ENCODE data around the gene TRAPPC11.

TRAPPC11 gene

DNA sequence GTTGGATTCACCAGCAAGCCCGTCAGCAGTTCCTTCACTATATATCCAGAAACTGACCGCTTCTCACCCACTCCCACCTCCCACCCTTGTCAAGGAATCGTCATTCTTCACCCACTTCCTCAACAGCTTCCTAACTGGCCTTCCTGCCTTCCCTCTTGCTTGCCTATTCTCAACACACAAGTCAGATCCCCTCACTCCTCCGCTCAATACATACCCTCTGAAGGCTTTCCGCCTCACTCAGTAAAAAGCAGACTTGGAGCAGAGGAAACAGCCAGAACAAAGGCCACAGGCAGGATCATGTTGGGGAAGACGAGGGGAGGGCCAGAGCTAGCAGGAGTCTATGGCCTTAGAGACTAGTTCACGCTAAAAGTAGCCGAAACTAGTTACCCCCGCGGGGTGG is 23.8 kb upstream of the TRAPPC11 start:
- Histone ChIP-seq H3K9ac (ENCODE audit: low read length) (no peak overlapping the region), H2AFZ (ENCODE audit: low read depth, low read length, severe bottlenecking) (no peak overlapping the region), H3K4me2 (ENCODE audit: low read depth, low read length, poor library complexity, severe bottlenecking) (no peak overlapping the region), H3K27ac (ENCODE audit: low read depth, low read length) (no peak overlapping the region), H3K4me3 (ENCODE audit: insufficient read depth, low read length, poor library complexity, severe bottlenecking) (no peak overlapping the region), H3K79me2 (ENCODE audit: insufficient read depth, low read length) (no peaks in the 10 kb centered on the region), H3K27me3 (ENCODE audit: low read length) (no peaks in the 10 kb centered on the region), H4K20me1 (ENCODE audit: low read depth, low read length) (no peaks in the 10 kb centered on the region), H3K9me3 (ENCODE audit: insufficient read depth, low read length) (no peaks in the 10 kb centered on the region), H3K36me3 (ENCODE audit: low read length) (no peaks in the 10 kb centered on the region), H3F3A (ENCODE audit: insufficient read depth) (no peaks in the 10 kb centered on the region), H3K9me2 (replicated peaks; ENCODE audit: insufficient read depth, low read length) (no peaks in the 10 kb centered on the region)
- TF ChIP-seq EZH2phosphoT487 (conservative IDR thresholded peaks at IDR 0.05; ENCODE audit: low read length): no peak
- TF ChIP-seq, protein P1, sequence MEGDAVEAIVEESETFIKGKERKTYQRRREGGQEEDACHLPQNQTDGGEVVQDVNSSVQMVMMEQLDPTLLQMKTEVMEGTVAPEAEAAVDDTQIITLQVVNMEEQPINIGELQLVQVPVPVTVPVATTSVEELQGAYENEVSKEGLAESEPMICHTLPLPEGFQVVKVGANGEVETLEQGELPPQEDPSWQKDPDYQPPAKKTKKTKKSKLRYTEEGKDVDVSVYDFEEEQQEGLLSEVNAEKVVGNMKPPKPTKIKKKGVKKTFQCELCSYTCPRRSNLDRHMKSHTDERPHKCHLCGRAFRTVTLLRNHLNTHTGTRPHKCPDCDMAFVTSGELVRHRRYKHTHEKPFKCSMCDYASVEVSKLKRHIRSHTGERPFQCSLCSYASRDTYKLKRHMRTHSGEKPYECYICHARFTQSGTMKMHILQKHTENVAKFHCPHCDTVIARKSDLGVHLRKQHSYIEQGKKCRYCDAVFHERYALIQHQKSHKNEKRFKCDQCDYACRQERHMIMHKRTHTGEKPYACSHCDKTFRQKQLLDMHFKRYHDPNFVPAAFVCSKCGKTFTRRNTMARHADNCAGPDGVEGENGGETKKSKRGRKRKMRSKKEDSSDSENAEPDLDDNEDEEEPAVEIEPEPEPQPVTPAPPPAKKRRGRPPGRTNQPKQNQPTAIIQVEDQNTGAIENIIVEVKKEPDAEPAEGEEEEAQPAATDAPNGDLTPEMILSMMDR (IDR thresholded peaks at IDR 0.05; ENCODE audit: insufficient read depth, low read length, poor library complexity, severe bottlenecking): no peak

DNA sequence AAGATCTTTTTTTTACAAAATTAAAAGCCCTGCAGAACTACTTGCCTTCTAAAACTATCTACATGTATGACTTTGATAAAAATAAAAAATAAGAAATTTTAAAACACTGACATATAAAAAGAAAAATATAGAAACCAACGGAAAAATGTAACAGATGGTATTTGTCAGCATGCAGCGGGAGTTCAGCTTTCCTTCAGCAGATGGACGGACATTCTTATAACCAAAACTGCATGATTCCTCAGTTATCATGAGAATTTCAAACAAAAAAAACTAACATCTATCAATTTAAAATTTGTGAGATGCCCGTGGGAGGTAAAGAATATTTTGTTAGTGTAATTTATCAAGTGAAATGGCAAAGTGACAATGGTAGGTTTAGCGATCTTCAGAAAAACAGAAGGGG is 23.4 kb upstream of the TRAPPC11 start:
- H3K27ac ChIP-seq (ENCODE audit: low read depth, low read length): no peak overlapping the region
- no peaks in the 10 kb centered on the region for H4K20me1 ChIP-seq (ENCODE audit: low read depth, low read length)
- no peak for TF ChIP-seq EZH2phosphoT487 (conservative IDR thresholded peaks at IDR 0.05; ENCODE audit: low read length)
- TF ChIP-seq, protein P1 (IDR thresholded peaks at IDR 0.05; ENCODE audit: insufficient read depth, low read length, poor library complexity, severe bottlenecking): no peak
- H3K79me2 ChIP-seq (ENCODE audit: insufficient read depth, low read length): no peaks in the 10 kb centered on the region
- H3K4me3 ChIP-seq (ENCODE audit: insufficient read depth, low read length, poor library complexity, severe bottlenecking): no peak overlapping the region
- H3K36me3 ChIP-seq (ENCODE audit: low read length): no peaks in the 10 kb centered on the region
- no peak overlapping the region for H3K4me2 ChIP-seq (ENCODE audit: low read depth, low read length, poor library complexity, severe bottlenecking)
- no peak overlapping the region for H2AFZ ChIP-seq (ENCODE audit: low read depth, low read length, severe bottlenecking)
- no peak overlapping the region for H3K9ac ChIP-seq (ENCODE audit: low read length)
- H3K27me3 ChIP-seq (ENCODE audit: low read length): no peaks in the 10 kb centered on the region
- H3F3A ChIP-seq (ENCODE audit: insufficient read depth): no peaks in the 10 kb centered on the region
- no peaks in the 10 kb centered on the region for H3K9me2 ChIP-seq (replicated peaks; ENCODE audit: insufficient read depth, low read length)
- H3K9me3 ChIP-seq (ENCODE audit: insufficient read depth, low read length): no peaks in the 10 kb centered on the region

DNA sequence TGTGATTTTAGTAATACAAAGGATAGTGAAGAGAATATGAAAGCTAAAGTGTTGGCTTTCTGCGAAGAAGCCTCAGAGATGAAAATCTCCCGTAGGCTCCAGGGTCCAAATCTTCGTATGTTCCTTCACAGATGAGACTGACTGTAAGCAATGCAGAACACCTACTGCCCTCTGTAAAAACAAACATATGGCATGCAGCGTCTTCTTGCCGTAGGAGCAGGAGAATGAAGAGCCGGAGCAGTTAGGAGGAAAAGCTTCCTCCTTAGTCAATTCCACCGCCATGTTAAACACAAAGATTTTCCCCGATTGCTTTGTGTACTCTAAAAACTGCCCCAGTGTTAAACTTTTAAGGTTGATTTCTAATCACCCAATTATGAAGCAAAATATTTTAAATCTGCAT is 22.6 kb upstream of the TRAPPC11 start:
- no peaks in the 10 kb centered on the region for H3K27me3 ChIP-seq (ENCODE audit: low read length)
- H2AFZ ChIP-seq (ENCODE audit: low read depth, low read length, severe bottlenecking): no peak overlapping the region
- no peaks in the 10 kb centered on the region for H3K9me3 ChIP-seq (ENCODE audit: insufficient read depth, low read length)
- TF ChIP-seq, protein P1 (IDR thresholded peaks at IDR 0.05; ENCODE audit: insufficient read depth, low read length, poor library complexity, severe bottlenecking): no peak
- TF ChIP-seq EZH2phosphoT487 (conservative IDR thresholded peaks at IDR 0.05; ENCODE audit: low read length): no peak
- H3K4me2 ChIP-seq (ENCODE audit: low read depth, low read length, poor library complexity, severe bottlenecking): no peak overlapping the region
- no peak overlapping the region for H3K4me3 ChIP-seq (ENCODE audit: insufficient read depth, low read length, poor library complexity, severe bottlenecking)
- H3K27ac ChIP-seq (ENCODE audit: low read depth, low read length): no peak overlapping the region
- H3K36me3 ChIP-seq (ENCODE audit: low read length): no peaks in the 10 kb centered on the region
- H3K9ac ChIP-seq (ENCODE audit: low read length): no peak overlapping the region
- no peaks in the 10 kb centered on the region for H4K20me1 ChIP-seq (ENCODE audit: low read depth, low read length)
- H3K9me2 ChIP-seq (replicated peaks; ENCODE audit: insufficient read depth, low read length): no peaks in the 10 kb centered on the region
- H3K79me2 ChIP-seq (ENCODE audit: insufficient read depth, low read length): no peaks in the 10 kb centered on the region
- H3F3A ChIP-seq (ENCODE audit: insufficient read depth): no peaks in the 10 kb centered on the region

All from SU-DHL-6 (cell line).